Activated naive CD8-positive, alpha-beta T cell (primary cell): Measurements from ENCODE around the gene ADCY9.

Experiments
- H3K27ac Mint-ChIP-seq: one replicate; pipeline ENCODE4 v1.8.0; 2021; ENCODE audit warnings: mixed read lengths
- H3K27me3 Mint-ChIP-seq: one replicate; pipeline ENCODE4 v1.8.0; 2021; ENCODE audit warnings: mixed read lengths
- H3K36me3 Mint-ChIP-seq: one replicate; pipeline ENCODE4 v1.8.0; 2021; ENCODE audit warnings: mixed read lengths
- H3K4me1 Mint-ChIP-seq: one replicate; pipeline ENCODE4 v1.8.0; 2021; ENCODE audit warnings: low read depth, mixed read lengths
- H3K4me3 Mint-ChIP-seq: one replicate; pipeline ENCODE4 v1.8.0; 2021; ENCODE audit warnings: mild to moderate bottlenecking, mixed read lengths
- H3K9me3 Mint-ChIP-seq: one replicate; pipeline ENCODE4 v1.8.0; 2021; ENCODE audit warnings: low read depth, mixed read lengths

Gene ADCY9

DNA sequence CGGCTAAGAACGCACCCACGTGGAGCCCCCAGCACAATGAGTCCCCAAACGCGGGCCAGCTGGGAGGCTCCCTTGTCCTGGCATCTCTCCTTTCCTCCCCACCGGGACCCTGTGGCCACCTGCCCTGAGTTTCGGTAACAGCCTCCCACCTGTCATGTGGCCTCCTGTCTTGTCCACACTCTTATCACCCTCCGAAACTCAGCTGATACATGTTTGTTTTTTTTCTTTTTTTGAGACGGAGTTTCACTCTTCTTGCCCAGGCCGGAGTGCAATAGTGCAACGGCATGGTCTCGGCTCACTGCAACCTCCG is 130.1 kb downstream of the ADCY9 start:
- H3K4me3 Mint-ChIP-seq, result no peak overlapping the region
- no peaks in the 10 kb centered on the region for H3K27me3 Mint-ChIP-seq
- peaks cover 3% of the 10 kb centered on the region for H3K4me1 Mint-ChIP-seq
- H3K27ac Mint-ChIP-seq, result no peak overlapping the region
- no peaks in the 10 kb centered on the region for H3K36me3 Mint-ChIP-seq
- no peaks in the 10 kb centered on the region for H3K9me3 Mint-ChIP-seq

DNA sequence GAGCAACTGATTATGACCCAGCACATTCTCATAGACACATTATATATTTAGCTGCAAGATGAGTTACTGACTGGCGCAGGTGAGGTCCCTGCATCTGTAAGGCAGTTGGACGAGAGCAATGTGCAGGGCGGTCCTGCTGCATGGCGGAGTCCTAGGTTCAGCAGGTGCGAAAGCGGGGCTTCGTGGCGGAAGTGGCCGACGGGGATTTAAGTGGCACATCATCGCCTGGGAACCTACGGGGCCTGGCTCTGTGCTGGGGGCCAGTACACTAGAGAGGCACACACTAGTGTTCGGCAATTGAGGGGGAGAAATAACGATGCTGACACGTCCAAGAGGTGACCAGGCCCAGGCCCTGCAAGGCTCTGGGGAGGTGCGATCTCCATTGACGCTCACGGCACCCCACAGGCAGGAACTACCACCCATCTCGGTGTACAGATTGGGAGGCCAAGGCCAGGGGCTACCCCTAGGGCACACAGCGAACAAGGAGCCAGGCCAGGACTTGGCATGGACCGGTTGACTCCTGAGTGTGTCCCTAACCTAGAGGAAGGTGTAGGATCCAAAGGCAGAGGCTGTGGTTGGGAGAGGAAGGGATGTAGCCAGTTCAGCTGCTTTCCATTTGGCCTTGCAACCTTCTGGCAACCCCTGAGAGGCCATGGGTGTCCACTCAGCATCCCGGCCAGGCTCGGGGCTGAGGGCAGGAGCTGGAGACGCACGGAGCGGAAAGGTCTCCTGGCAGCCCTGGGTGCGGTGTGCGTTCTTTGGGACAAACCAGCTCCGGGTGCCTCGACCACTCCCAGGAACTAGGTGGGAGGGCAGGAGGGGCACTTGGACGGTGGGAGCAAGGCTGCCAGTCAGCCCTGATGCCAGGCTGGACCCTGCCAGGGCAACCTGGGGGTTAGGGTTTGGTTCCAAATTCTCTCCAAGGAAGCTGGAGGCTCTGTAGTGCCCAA is 131.9 kb downstream of the ADCY9 start:
- no peak overlapping the region for H3K27ac Mint-ChIP-seq

DNA sequence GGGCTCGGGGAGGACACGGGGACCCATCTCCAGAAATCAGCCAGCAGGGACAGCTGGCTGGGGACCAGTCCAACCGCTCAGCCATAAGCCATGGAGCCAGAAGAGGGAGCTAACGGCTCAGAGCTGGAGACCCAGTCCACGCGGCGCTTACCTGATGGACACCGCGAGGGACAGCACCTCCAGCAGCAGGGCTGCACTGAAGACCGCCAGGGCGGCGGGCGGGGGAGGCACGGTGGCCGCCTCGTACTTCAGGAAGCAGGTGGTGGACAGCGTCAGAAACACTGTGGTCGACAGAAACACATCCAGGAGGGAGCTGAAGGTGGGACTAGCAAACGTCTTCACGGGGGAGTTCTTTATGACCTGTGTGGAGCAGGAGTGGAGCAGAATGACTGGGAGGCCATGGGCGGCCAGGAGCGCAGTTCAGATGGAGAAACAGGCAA is 133.1 kb downstream of the ADCY9 start:
- Mint-ChIP-seq H3K27ac (no peak overlapping the region), H3K4me1 (peaks cover 3% of the 10 kb centered on the region), H3K9me3 (no peaks in the 10 kb centered on the region), H3K36me3 (no peaks in the 10 kb centered on the region), H3K4me3 (no peak overlapping the region), H3K27me3 (no peaks in the 10 kb centered on the region)

More for the DNA sequence above, 131.9 kb downstream of the ADCY9 start:
- H3K4me1 Mint-ChIP-seq, result peaks cover 3% of the 10 kb centered on the region
- H3K9me3 Mint-ChIP-seq, result no peaks in the 10 kb centered on the region
- no peaks in the 10 kb centered on the region for H3K27me3 Mint-ChIP-seq
- H3K4me3 Mint-ChIP-seq, result no peak overlapping the region
- no peaks in the 10 kb centered on the region for H3K36me3 Mint-ChIP-seq

- H3K4me3 Mint-ChIP-seq, result no peak overlapping the region
- H3K4me1 Mint-ChIP-seq, result peaks cover 3% of the 10 kb centered on the region
- no peaks in the 10 kb centered on the region for H3K27me3 Mint-ChIP-seq
Observed at GRCh38 chr16:3982216-3982615, 134.0 kb downstream of the ADCY9 start.

GRCh38 chr16:3980253-3981111 is 135.8 kb downstream of the ADCY9 start:
- H3K4me1 Mint-ChIP-seq, result peaks cover 3% of the 10 kb centered on the region
- no peak overlapping the region for H3K27ac Mint-ChIP-seq
- H3K9me3 Mint-ChIP-seq, result no peaks in the 10 kb centered on the region
- peaks cover 5% of the 10 kb centered on the region for H3K36me3 Mint-ChIP-seq
- H3K27me3 Mint-ChIP-seq, result no peaks in the 10 kb centered on the region
- H3K4me3 Mint-ChIP-seq, result no peak overlapping the region

More at GRCh38 chr16:3982216-3982615, 134.0 kb downstream of the ADCY9 start:
- Mint-ChIP-seq H3K27ac (no peak overlapping the region), H3K36me3 (peaks cover under 1% of the 10 kb centered on the region), H3K9me3 (no peaks in the 10 kb centered on the region)

- peaks cover 3% of the 10 kb centered on the region for H3K4me1 Mint-ChIP-seq
- no peak overlapping the region for H3K27ac Mint-ChIP-seq
- H3K4me3 Mint-ChIP-seq, result no peak overlapping the region
- no peaks in the 10 kb centered on the region for H3K9me3 Mint-ChIP-seq
- no peaks in the 10 kb centered on the region for H3K27me3 Mint-ChIP-seq
- peaks cover 5% of the 10 kb centered on the region for H3K36me3 Mint-ChIP-seq
Observed at GRCh38 chr16:3979518-3979917, 136.7 kb downstream of the ADCY9 start.

DNA sequence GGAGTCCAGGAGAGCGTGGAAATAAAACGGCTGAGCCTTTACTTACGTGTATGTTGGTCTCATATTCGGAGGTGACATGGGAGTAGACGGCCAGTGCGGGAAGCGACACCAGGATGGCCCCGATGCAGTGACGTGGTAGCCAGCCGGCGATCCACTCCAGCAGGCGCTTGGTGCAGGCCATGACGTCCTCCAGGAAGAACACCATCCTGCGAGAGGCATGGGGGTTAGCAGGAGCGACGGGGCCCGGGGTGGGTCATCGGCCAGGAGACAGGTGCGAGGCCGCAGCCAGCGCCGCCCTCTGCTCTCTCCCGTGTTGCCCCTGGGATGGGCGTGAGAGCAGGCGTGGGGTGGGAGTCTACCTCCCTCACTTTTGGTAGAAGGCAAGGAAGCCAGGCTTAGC is 137.2 kb downstream of the ADCY9 start:
- H3K4me3 Mint-ChIP-seq, result no peak overlapping the region
- peaks cover 3% of the 10 kb centered on the region for H3K4me1 Mint-ChIP-seq
- no peak overlapping the region for H3K27ac Mint-ChIP-seq
- no peaks in the 10 kb centered on the region for H3K9me3 Mint-ChIP-seq
- no peaks in the 10 kb centered on the region for H3K27me3 Mint-ChIP-seq
- peaks cover 7% of the 10 kb centered on the region for H3K36me3 Mint-ChIP-seq

DNA sequence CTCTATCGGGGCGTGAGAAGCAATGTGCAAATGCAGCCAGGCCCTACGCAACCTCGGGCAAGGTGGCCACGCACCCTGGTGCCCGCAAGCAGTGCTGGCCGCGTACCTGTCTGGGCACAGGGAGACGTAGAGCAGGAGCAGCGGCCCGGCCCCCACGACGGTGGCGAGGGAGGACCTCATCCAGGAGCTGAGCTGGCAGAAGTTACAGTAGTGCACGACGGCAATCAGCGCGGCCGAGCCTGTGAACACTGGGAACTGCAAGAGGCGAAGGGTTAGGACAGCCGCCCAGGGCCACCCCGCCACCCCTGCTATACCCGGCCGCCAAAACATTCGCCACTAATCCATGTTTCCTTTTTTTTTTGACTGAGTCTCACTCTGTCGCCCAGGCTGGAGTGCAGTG is 138.9 kb downstream of the ADCY9 start:
- Mint-ChIP-seq H3K4me1 (no peaks in the 10 kb centered on the region), H3K27me3 (no peaks in the 10 kb centered on the region), H3K4me3 (no peak overlapping the region), H3K27ac (no peak overlapping the region), H3K36me3 (peaks cover 10% of the 10 kb centered on the region), H3K9me3 (no peaks in the 10 kb centered on the region)

- Mint-ChIP-seq H3K4me1 (no peaks in the 10 kb centered on the region), H3K27me3 (no peaks in the 10 kb centered on the region), H3K9me3 (no peaks in the 10 kb centered on the region), H3K4me3 (no peak overlapping the region), H3K36me3 (peaks cover 10% of the 10 kb centered on the region), H3K27ac (no peak overlapping the region)
Observed at GRCh38 chr16:3974751-3975150, 141.5 kb downstream of the ADCY9 start.

GRCh38 chr16:3971706-3972105 is 144.5 kb downstream of the ADCY9 start:
- Mint-ChIP-seq H3K9me3 (no peaks in the 10 kb centered on the region), H3K27ac (no peak overlapping the region), H3K27me3 (no peaks in the 10 kb centered on the region), H3K4me1 (no peaks in the 10 kb centered on the region), H3K36me3 (peaks cover 5% of the 10 kb centered on the region), H3K4me3 (no peak overlapping the region)

DNA sequence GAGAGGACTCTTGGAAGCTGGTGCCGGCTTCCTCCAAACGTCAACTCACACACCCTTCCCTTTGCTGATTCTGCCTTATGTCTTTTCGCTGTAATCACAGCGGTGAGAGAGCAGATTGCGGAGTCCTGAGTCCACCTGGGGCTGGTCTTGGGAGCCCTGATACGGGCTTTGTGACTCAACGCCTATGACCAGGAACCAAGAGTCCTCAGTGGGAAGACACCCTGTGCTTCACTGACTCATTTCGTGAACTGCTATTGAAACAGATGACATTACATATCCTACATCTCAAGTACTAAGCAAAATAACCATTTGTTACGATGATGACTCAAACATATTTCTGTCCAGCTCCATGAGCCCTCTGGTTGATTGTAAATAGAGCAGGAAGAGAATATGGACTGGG is 145.0 kb downstream of the ADCY9 start:
- Mint-ChIP-seq H3K27ac (no peak overlapping the region), H3K4me3 (no peak overlapping the region), H3K4me1 (no peaks in the 10 kb centered on the region), H3K27me3 (no peaks in the 10 kb centered on the region), H3K9me3 (no peaks in the 10 kb centered on the region), H3K36me3 (peaks cover 7% of the 10 kb centered on the region)

DNA sequence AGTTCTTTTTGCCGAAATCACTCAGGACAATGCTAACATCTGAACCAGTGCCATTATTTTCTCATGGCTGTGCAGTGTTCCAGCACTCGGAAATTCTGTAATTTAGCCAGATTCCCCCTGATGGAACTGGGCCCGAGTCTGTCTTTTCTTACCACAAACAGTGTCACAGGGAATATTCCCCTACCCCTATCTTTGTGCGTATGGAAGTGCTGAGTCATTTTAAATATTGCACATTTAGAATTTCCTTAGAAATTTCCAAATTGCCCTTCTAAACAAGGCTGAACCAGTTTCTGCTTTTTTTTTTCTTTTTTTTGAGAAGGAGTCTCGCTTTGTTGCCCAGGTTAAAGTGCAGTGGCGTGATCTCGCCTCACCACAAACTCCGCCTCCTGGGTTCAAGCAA is 147.7 kb downstream of the ADCY9 start:
- H3K27ac Mint-ChIP-seq, result no peak overlapping the region
- H3K36me3 Mint-ChIP-seq, result peaks cover 12% of the 10 kb centered on the region

DNA sequence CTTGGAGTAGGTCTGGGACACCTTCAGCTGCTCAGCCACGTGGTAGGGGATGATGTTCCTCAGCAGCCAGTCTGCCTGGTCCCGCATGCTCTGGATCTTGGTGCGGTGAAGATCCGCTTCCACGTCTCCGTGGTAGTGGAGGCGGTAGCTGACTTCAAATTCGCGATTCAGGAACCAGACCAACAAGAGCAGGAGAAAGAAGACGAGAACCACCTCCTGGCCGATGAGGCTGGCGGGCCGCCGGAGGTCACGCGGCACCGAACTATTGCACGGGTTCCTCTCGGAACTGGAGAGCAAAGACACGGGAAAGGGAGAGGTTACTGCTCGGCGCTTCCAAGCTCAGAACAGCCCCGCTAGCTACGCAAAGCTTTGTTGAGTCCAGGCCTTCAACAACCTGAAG is 149.6 kb downstream of the ADCY9 start:
- H3K27me3 Mint-ChIP-seq, result no peaks in the 10 kb centered on the region
- H3K27ac Mint-ChIP-seq, result no peak overlapping the region
- H3K36me3 Mint-ChIP-seq, result peaks cover 9% of the 10 kb centered on the region
- peaks cover 21% of the 10 kb centered on the region for H3K4me1 Mint-ChIP-seq
- no peak overlapping the region for H3K4me3 Mint-ChIP-seq
- no peaks in the 10 kb centered on the region for H3K9me3 Mint-ChIP-seq

More for the DNA sequence above, 147.7 kb downstream of the ADCY9 start:
- Mint-ChIP-seq H3K4me3 (no peak overlapping the region), H3K9me3 (no peaks in the 10 kb centered on the region), H3K4me1 (peaks cover 5% of the 10 kb centered on the region), H3K27me3 (no peaks in the 10 kb centered on the region)

GRCh38 chr16:3965781-3966582 is 150.3 kb downstream of the ADCY9 start:
- Mint-ChIP-seq H3K9me3 (no peaks in the 10 kb centered on the region), H3K27ac (no peak overlapping the region), H3K4me3 (no peak overlapping the region), H3K4me1 (peaks cover 23% of the 10 kb centered on the region), H3K27me3 (no peaks in the 10 kb centered on the region), H3K36me3 (peaks cover 9% of the 10 kb centered on the region)
